Left colon (tissue), 2 donors: Measurements from ENCODE around the gene PARVA. TPM values are rescaled to one million over a fixed set of nuclear protein-coding genes. Genes with fewer than 3 reads are reported as not detected.
"Not testable (repeated sequence)": the region's sequence is repeated elsewhere in the genome, so short reads cannot be mapped to it uniquely, and the experiment has no call there.

Source experiments
- ATAC-seq: fragments of 200-7000 bp; cut with Tn5 transposase; one replicate; pipeline ENCODE4 v1.9.1; 2020; ENCODE audit warnings: mild to moderate bottlenecking, moderate library complexity
- DNase-seq, 2 donors: peaks; one replicate each; pipeline ENCODE4 v3.0.0-alpha.2; 2020
- intact Hi-C, 2 donors: fragments of 100-400 bp; cut with DNase I in 1 of 2; cut with micrococcal nuclease in 1 of 2; formaldehyde crosslinking; loops; one replicate each; pipeline versions ENCODE4 v1.11.2 to v1.14.0; 2022; cut with DNase I, micrococcal nuclease
- long read RNA-seq: library from polyadenylated mRNA; unstranded; transcript quantifications from one replicate; pipeline ENCODE4 v2.0.0, GENCODE V29; 2021
- total RNA-seq, 2 donors: library from RNA; stranded (reverse); fragmentation: NEBNext Ultra II Directional; extraction: Animal tissue kit (Norgen Biotek cat#: 25700); gene quantifications; one replicate each; pipeline ENCODE4 v1.2.1, GENCODE V29; 2021
- donor health status: DM: no; HTN: no; CAD: no.
- donor health status: DM: yes; HTN: yes; CAD: no.

PARVA gene
- 10 to 100 TPM; 55.3 to 70.4 TPM for total RNA-seq
- long read RNA-seq, full-length matches to known transcripts, result 28 of 46 reads
- long read RNA-seq, partial matches to known transcripts, result 1 of 46 reads
- long read RNA-seq, other reads (novel, unspliced or antisense), result 17 of 46 reads

- ATAC-seq, result peak; percentile 80
- DNase-seq, result peak; percentile 71 to 78
- intact Hi-C loops, result no loop called here
Observed at GRCh38 chr11:12377106-12377823, at the start of gene PARVA. Gene PARVA, plus strand, starts transcription at chr11:12377571. Its CDS starts 77 bp downstream, at chr11:12377648.

DNA sequence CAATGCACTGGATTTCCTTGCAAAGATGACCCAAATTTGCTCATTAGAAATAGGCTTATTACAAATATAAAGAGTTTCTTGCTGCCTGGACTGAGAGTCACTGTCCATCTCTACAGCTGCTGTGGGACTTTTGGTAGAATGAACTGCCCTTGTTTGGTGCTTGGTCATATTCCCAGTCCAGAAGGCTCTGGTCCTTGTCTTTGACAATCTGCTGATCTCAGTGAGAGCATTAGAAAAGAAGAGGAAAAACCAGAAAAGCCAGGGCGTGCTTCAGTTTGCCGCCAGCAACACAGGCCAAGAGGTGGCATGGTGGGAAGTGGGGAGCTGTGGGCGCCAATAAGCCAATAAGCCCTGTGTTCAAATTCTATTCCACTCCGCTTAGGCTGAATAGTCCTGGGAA lies 48.2 kb upstream of the PARVA start:
- ATAC-seq (no peak), DNase-seq (no peak)
- intact Hi-C loops, result no loop called here

GRCh38 chr11:12329797-12330196 lies 47.6 kb upstream of the PARVA start:
- DNase-seq (no peak), ATAC-seq (no peak)
- intact Hi-C loops, result loop anchor here in 1 of 2 donors (5.0 kb wide), 1 partner anchor 563 kb away; no protein-coding TSS in a partner anchor

DNA sequence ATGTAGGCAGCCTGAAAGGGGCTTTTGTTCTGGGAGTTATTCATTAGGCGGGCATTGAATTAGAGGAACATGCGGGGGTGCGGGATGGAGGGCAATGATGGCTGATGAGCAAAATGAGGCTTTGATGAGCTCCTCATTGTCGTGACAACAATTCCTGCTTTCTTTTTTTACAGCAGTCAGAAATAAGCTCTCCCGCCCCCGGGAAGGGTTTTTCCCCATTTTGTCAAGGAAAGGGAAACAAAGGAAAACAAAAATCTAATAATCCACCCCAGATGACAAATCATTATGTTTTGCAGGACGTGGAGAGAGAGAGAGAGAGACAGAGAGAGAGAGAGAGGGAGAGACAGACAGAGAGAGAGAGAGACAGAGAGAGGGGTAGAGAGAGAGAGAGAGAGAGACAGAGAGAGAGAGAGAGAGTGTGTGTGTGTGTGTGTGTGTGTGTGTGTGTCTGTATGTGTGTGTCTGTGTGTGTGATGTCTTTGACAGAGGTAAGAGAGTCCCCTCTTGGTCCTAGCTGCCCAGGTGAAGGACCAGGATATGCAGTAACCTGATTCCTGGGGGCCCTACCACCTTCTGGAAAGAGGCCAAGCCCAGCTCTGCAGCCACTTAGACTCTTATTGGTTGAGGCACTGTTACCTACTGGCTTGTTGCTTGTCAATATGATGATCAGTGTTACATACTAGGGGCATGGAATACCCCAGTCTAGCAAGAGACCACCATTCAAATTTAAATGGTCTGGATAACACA lies 46.7 kb upstream of the PARVA start:
- intact Hi-C loops, result loop anchor here in 1 of 2 donors (5.0 kb wide), 1 partner anchor 562 kb away; no protein-coding TSS in a partner anchor
- DNase-seq (no peak), ATAC-seq (peak; percentile 33)

GRCh38 chr11:12331239-12331874 lies 46.0 kb upstream of the PARVA start:
- ATAC-seq (peak; percentile 84), DNase-seq (peak; percentile 75 to 89)
- intact Hi-C loops, result loop anchor here in 1 of 2 donors (5.0 kb wide), 1 partner anchor 561 kb away; no protein-coding TSS in a partner anchor

DNA sequence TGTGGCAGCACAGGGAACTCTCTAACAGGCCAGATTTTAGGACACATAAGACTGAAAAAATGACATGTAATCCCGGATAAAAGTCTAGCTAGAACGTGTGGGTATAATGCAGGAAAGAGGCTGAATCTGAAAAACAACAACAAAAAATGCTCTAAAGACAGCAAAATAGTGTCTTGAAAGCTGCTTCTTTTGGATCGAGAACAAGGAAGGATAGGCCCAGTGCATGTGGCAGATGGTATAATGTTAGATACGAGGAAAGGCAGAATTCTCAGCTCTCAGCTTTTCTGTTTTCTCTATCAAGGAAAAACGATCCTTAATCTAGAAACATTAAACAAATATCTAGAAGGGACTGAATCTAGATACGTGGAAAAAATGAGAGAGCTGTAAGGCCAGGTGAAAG lies 33.8 kb upstream of the PARVA start:
- DNase-seq, result no peak
- ATAC-seq, result no peak
- intact Hi-C loops, result no loop called here

- DNase-seq (no peak), ATAC-seq (no peak)
- intact Hi-C loops, result no loop called here
Observed at GRCh38 chr11:12353534-12353933, 23.8 kb upstream of the PARVA start.

GRCh38 chr11:12354750-12355545 lies 22.4 kb upstream of the PARVA start:
- DNase-seq, result peak; percentile 61 to 72
- peak; percentile 97 for ATAC-seq
- intact Hi-C loops, result no loop called here

GRCh38 chr11:12356944-12357655 lies 20.3 kb upstream of the PARVA start:
- intact Hi-C loops, result no loop called here
- ATAC-seq, result no peak

GRCh38 chr11:12357697-12358096 lies 19.7 kb upstream of the PARVA start:
- DNase-seq, ATAC-seq, intact Hi-C loops: not testable (repeated sequence)

More at GRCh38 chr11:12356944-12357655, 20.3 kb upstream of the PARVA start:
- no peak for DNase-seq

- intact Hi-C loops, result no loop called here
- no peak for DNase-seq
- no peak for ATAC-seq
Observed at GRCh38 chr11:12358302-12359188, 18.8 kb upstream of the PARVA start.

GRCh38 chr11:12359761-12360160 lies 17.6 kb upstream of the PARVA start:
- no peak for DNase-seq
- no peak for ATAC-seq
- intact Hi-C loops, result no loop called here

- DNase-seq (no peak), ATAC-seq (peak; percentile 13)
- intact Hi-C loops, result no loop called here
Observed at GRCh38 chr11:12361682-12362081, 15.7 kb upstream of the PARVA start.

GRCh38 chr11:12362857-12363256 lies 14.5 kb upstream of the PARVA start:
- ATAC-seq (no peak), DNase-seq (no peak)
- intact Hi-C loops, result no loop called here

GRCh38 chr11:12363373-12363772 lies 14.0 kb upstream of the PARVA start:
- DNase-seq, result no peak
- intact Hi-C loops, result no loop called here
- no peak for ATAC-seq

GRCh38 chr11:12365965-12366575 lies 11.3 kb upstream of the PARVA start:
- intact Hi-C loops, result not testable (repeated sequence)
- ATAC-seq (peak; percentile 80), DNase-seq (peak; percentile 86)
